Measurements from ENCODE around the gene ARHGAP12. TPM values are rescaled to one million over a fixed set of nuclear protein-coding genes. Genes with fewer than 3 reads are reported as not detected.
A peak's percentile ranks its signal among the peaks of the same experiment; 100 is the strongest.

ARHGAP12 gene
- total RNA-seq, 2 donors from 2014 or later: 34.3 to 44.9 TPM

- TF ChIP-seq POLR2A (IDR thresholded peaks at IDR 0.05) (no peak), POLR2AphosphoS5 (IDR thresholded peaks at IDR 0.05) (no peak), CTCF (IDR thresholded peaks at IDR 0.05) (no peak)
- peak overlapping the region in 1 of 2 donors; percentile 15 for H3K27ac ChIP-seq
- no peaks in the 10 kb centered on the region for H3K36me3 ChIP-seq
- no peak overlapping the region for H3K4me3 ChIP-seq
- intact Hi-C loops (cut with DNase I): no loop called here
- H3K27me3 ChIP-seq (replicated peaks; ENCODE audit: insufficient read depth): no peaks in the 10 kb centered on the region
- H3K9me3 ChIP-seq: no peaks in the 10 kb centered on the region
- DNase-seq (ENCODE audit: low spot score): no peak
- no peaks in the 10 kb centered on the region for H3K4me1 ChIP-seq (replicated peaks)
- WGBS: 92% methylated on average over 9 of the region's 9 CpGs
Observed at GRCh38 chr10:31937371-31937770, 8.7 kb upstream of the ARHGAP12 start.

GRCh38 chr10:31936933-31937332 lies 8.3 kb upstream of the ARHGAP12 start:
- intact Hi-C loops (cut with DNase I): no loop called here
- H3K4me3 ChIP-seq: no peak overlapping the region
- H3K27me3 ChIP-seq (replicated peaks; ENCODE audit: insufficient read depth): no peaks in the 10 kb centered on the region
- TF ChIP-seq POLR2AphosphoS5 (IDR thresholded peaks at IDR 0.05): peak; percentile 58
- no peak for TF ChIP-seq CTCF (IDR thresholded peaks at IDR 0.05)
- TF ChIP-seq POLR2A (IDR thresholded peaks at IDR 0.05): no peak
- no peaks in the 10 kb centered on the region for H3K9me3 ChIP-seq
- 38% methylated on average over 5 of the region's 5 CpGs for WGBS
- H3K27ac ChIP-seq: peak overlapping the region in 1 of 2 donors; percentile 15
- DNase-seq (ENCODE audit: low spot score): no peak
- no peaks in the 10 kb centered on the region for H3K4me1 ChIP-seq (replicated peaks)
- H3K36me3 ChIP-seq: no peaks in the 10 kb centered on the region

- Histone ChIP-seq H3K27ac (no peak overlapping the region), H3K9me3 (no peaks in the 10 kb centered on the region), H3K27me3 (replicated peaks; ENCODE audit: insufficient read depth) (no peaks in the 10 kb centered on the region), H3K36me3 (no peaks in the 10 kb centered on the region), H3K4me3 (no peak overlapping the region), H3K4me1 (replicated peaks) (no peaks in the 10 kb centered on the region)
- no peak for DNase-seq (ENCODE audit: low spot score)
- no peak for TF ChIP-seq POLR2AphosphoS5 (IDR thresholded peaks at IDR 0.05)
- no peak for TF ChIP-seq POLR2A (IDR thresholded peaks at IDR 0.05)
- no peak for TF ChIP-seq CTCF (IDR thresholded peaks at IDR 0.05)
- intact Hi-C loops (cut with DNase I): no loop called here
- 78% methylated on average over 1 of the region's 1 CpG for WGBS
Observed at GRCh38 chr10:31936086-31936485, 7.5 kb upstream of the ARHGAP12 start.

- Histone ChIP-seq H3K4me1 (replicated peaks) (no peaks in the 10 kb centered on the region), H3K27me3 (replicated peaks; ENCODE audit: insufficient read depth) (no peaks in the 10 kb centered on the region), H3K36me3 (no peaks in the 10 kb centered on the region), H3K9me3 (no peaks in the 10 kb centered on the region), H3K27ac (no peak overlapping the region), H3K4me3 (no peak overlapping the region)
- intact Hi-C loops (cut with DNase I): no loop called here
- 92% methylated on average over 4 of the region's 4 CpGs for WGBS
- TF ChIP-seq POLR2AphosphoS5 (IDR thresholded peaks at IDR 0.05) (no peak), POLR2A (IDR thresholded peaks at IDR 0.05) (no peak), CTCF (IDR thresholded peaks at IDR 0.05) (no peak)
- no peak for DNase-seq (ENCODE audit: low spot score)
Observed at GRCh38 chr10:31935678-31936077, 7.0 kb upstream of the ARHGAP12 start.

GRCh38 chr10:31932838-31933237 lies 4.2 kb upstream of the ARHGAP12 start:
- Histone ChIP-seq H3K27me3 (replicated peaks; ENCODE audit: insufficient read depth) (no peaks in the 10 kb centered on the region), H3K27ac (no peak overlapping the region), H3K9me3 (no peaks in the 10 kb centered on the region), H3K4me3 (no peak overlapping the region), H3K4me1 (replicated peaks) (no peaks in the 10 kb centered on the region), H3K36me3 (no peaks in the 10 kb centered on the region)
- no peak for TF ChIP-seq POLR2A (IDR thresholded peaks at IDR 0.05)
- TF ChIP-seq POLR2AphosphoS5 (IDR thresholded peaks at IDR 0.05): no peak
- TF ChIP-seq CTCF (IDR thresholded peaks at IDR 0.05): no peak
- intact Hi-C loops (cut with DNase I): no loop called here
- no peak for DNase-seq (ENCODE audit: low spot score)

All from prostate gland (tissue), 2 donors.